ENCODE measurements around the gene CNIH3.

CNIH3 gene

DNA sequence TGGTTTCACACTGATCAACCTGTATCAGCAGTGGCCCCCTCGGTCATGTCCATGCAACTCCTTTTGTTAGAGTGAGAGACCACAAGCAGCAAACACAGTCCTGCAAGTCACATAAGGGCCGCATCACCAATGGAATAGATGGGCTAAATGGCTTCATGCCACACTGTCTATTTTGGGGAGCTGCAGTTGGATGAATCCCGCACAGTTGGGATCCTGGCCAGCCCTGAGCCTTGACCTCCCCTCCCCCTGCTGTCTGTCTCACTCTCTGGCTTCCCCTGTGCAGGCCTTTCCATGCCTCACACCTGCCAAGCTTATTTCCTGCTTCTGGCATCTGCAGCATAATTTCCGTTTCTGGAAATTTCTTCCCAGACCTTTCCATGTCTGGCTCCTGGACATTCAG is 57.0 kb downstream of the CNIH3 start:
- no peaks in the 10 kb centered on the region for H3K36me3 ChIP-seq (ENCODE audit: control insufficient read depth, low read length)

DNA sequence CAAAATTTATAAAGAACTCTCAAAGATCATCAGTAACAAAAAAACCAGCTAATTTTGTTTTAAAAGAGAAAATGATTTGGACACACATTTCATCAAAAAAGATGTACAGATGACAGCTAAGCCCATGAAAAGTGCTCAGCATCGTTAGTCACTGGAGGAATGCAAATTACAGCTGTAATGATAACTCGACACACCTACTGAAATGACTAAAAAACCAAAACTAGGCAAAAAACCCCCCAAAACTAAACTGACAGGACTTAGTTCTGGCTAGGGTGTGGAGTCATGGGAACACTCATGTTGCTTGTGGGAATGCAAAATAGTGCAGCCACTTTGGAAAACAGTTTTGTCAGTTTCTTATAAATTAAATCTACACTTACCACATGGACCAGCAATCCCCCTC is 59.5 kb downstream of the CNIH3 start:
- H3F3A ChIP-seq (ENCODE audit: control insufficient read depth, insufficient read depth): no peaks in the 10 kb centered on the region
- H3K27ac ChIP-seq (ENCODE audit: low read depth, low read length): no peak overlapping the region
- H3K79me2 ChIP-seq (ENCODE audit: control insufficient read depth, low read length): no peaks in the 10 kb centered on the region
- H3K9me3 ChIP-seq (ENCODE audit: control insufficient read depth, insufficient read depth, low read length): no peaks in the 10 kb centered on the region
- H3K4me3 ChIP-seq (ENCODE audit: low read length): no peak overlapping the region
- H3K4me1 ChIP-seq (ENCODE audit: control insufficient read depth, low read length): no peaks in the 10 kb centered on the region
- no peaks in the 10 kb centered on the region for H4K20me1 ChIP-seq (ENCODE audit: control insufficient read depth, insufficient read depth, low read depth, low read length)
- TF ChIP-seq EZH2phosphoT487 (IDR thresholded peaks at IDR 0.05; ENCODE audit: borderline replicate concordance, low read length): no peak
- TF ChIP-seq, protein P1, sequence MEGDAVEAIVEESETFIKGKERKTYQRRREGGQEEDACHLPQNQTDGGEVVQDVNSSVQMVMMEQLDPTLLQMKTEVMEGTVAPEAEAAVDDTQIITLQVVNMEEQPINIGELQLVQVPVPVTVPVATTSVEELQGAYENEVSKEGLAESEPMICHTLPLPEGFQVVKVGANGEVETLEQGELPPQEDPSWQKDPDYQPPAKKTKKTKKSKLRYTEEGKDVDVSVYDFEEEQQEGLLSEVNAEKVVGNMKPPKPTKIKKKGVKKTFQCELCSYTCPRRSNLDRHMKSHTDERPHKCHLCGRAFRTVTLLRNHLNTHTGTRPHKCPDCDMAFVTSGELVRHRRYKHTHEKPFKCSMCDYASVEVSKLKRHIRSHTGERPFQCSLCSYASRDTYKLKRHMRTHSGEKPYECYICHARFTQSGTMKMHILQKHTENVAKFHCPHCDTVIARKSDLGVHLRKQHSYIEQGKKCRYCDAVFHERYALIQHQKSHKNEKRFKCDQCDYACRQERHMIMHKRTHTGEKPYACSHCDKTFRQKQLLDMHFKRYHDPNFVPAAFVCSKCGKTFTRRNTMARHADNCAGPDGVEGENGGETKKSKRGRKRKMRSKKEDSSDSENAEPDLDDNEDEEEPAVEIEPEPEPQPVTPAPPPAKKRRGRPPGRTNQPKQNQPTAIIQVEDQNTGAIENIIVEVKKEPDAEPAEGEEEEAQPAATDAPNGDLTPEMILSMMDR (IDR thresholded peaks at IDR 0.05; ENCODE audit: low read depth, low read length, poor library complexity, severe bottlenecking): no peak
- no peaks in the 10 kb centered on the region for H3K36me3 ChIP-seq (ENCODE audit: control insufficient read depth, low read length)
- no peak overlapping the region for H3K4me2 ChIP-seq (ENCODE audit: low read length)
- H3K9me2 ChIP-seq (replicated peaks; ENCODE audit: control insufficient read depth, low read length): no peaks in the 10 kb centered on the region
- H3K27me3 ChIP-seq (ENCODE audit: control insufficient read depth, low read length): 0 out of 2 replicates have a peak, but pooled peaks cover 4% of the 10 kb centered on the region

More for the DNA sequence above, 57.0 kb downstream of the CNIH3 start:
- Histone ChIP-seq H3K4me1 (ENCODE audit: control insufficient read depth, low read length) (no peaks in the 10 kb centered on the region), H3K27ac (ENCODE audit: low read depth, low read length) (no peak overlapping the region), H3K4me2 (ENCODE audit: low read length) (no peak overlapping the region), H3K79me2 (ENCODE audit: control insufficient read depth, low read length) (no peaks in the 10 kb centered on the region), H3K9me2 (replicated peaks; ENCODE audit: control insufficient read depth, low read length) (no peaks in the 10 kb centered on the region), H4K20me1 (ENCODE audit: control insufficient read depth, insufficient read depth, low read depth, low read length) (no peaks in the 10 kb centered on the region), H3K9me3 (ENCODE audit: control insufficient read depth, insufficient read depth, low read length) (no peaks in the 10 kb centered on the region), H3F3A (ENCODE audit: control insufficient read depth, insufficient read depth) (no peaks in the 10 kb centered on the region), H3K27me3 (ENCODE audit: control insufficient read depth, low read length) (no peaks in the 10 kb centered on the region), H3K4me3 (ENCODE audit: low read length) (no peak overlapping the region)
- TF ChIP-seq EZH2phosphoT487 (IDR thresholded peaks at IDR 0.05; ENCODE audit: borderline replicate concordance, low read length): no peak
- TF ChIP-seq, protein P1 (IDR thresholded peaks at IDR 0.05; ENCODE audit: low read depth, low read length, poor library complexity, severe bottlenecking): no peak

DNA sequence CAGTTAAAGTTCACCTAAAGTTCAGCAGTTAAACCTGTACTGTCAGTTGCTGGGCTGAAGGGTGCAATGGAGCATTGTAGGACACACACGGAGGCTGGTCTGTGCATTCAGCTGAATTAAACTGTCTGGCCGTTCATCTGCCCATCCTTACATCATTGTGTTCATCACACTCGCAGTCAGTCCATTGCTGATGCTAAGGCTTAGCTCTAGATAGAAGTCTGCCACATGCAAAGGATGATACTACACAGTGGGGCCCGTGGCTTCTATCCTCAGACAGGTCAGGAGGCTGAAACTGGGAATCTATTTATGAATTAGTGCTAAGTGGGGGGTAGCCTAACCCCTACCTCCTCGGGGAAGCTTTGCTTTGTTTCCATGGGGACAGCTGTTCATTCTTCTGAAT is 60.4 kb downstream of the CNIH3 start:
- Histone ChIP-seq H3K9me3 (ENCODE audit: control insufficient read depth, insufficient read depth, low read length) (no peaks in the 10 kb centered on the region), H3F3A (ENCODE audit: control insufficient read depth, insufficient read depth) (no peaks in the 10 kb centered on the region), H3K4me3 (ENCODE audit: low read length) (no peak overlapping the region), H3K4me1 (ENCODE audit: control insufficient read depth, low read length) (no peaks in the 10 kb centered on the region), H3K36me3 (ENCODE audit: control insufficient read depth, low read length) (no peaks in the 10 kb centered on the region), H4K20me1 (ENCODE audit: control insufficient read depth, insufficient read depth, low read depth, low read length) (no peaks in the 10 kb centered on the region), H3K27me3 (ENCODE audit: control insufficient read depth, low read length) (0 out of 2 replicates have a peak, but pooled peaks cover 4% of the 10 kb centered on the region), H3K9me2 (replicated peaks; ENCODE audit: control insufficient read depth, low read length) (no peaks in the 10 kb centered on the region), H3K27ac (ENCODE audit: low read depth, low read length) (no peak overlapping the region), H3K4me2 (ENCODE audit: low read length) (no peak overlapping the region), H3K79me2 (ENCODE audit: control insufficient read depth, low read length) (no peaks in the 10 kb centered on the region)
- no peak for TF ChIP-seq EZH2phosphoT487 (IDR thresholded peaks at IDR 0.05; ENCODE audit: borderline replicate concordance, low read length)
- TF ChIP-seq, protein P1 (IDR thresholded peaks at IDR 0.05; ENCODE audit: low read depth, low read length, poor library complexity, severe bottlenecking): no peak
